Astrocyte of the spinal cord (primary cell): Measurements from ENCODE around the gene POMT1.

Experiments
- DNase-seq: peaks from one replicate; pipeline ENCODE4 v3.0.0; 2011; ENCODE audit warnings: low read depth, low spot score
- H3K4me3 ChIP-seq: 2 replicates; pipeline ENCODE4 v1.5.1; 2011; ENCODE audit warnings: low read depth, mild to moderate bottlenecking, low read length, moderate library complexity
- in situ Hi-C: cut with HindIII; loops from 2 replicates; pipeline ENCODE4 v1.10.0; 2017; ENCODE audit warnings: low sequenced_read_pairs
- TF ChIP-seq, protein P1 (sequence below): IDR thresholded peaks from 2 replicates; pipeline ENCODE4 v1.5.1; 2012; ENCODE audit warnings: low read depth, mild to moderate bottlenecking, low read length, inconsistent platforms

The POMT1 gene

DNA sequence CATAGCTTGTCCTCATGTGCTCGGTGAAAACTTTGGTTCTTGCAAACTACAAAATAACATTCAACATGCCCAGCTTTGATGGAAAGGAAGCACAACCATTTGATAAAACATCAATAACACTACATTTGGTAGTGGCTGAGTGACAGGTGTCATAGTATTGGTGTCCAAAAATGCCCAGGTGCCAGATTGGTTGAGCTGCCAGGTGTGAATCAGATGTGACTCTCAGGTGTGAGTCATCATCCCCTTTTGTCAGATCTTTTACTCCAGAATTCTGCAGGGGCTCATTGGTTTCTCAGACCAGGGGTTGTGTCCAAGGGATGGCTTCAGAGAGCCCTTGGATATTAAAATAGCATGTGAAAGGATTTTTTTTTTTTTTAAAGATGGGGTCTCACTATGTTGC is 22.5 kb upstream of the POMT1 start:
- no peak for DNase-seq
- H3K4me3 ChIP-seq = no peak overlapping the region
- TF ChIP-seq, protein P1, sequence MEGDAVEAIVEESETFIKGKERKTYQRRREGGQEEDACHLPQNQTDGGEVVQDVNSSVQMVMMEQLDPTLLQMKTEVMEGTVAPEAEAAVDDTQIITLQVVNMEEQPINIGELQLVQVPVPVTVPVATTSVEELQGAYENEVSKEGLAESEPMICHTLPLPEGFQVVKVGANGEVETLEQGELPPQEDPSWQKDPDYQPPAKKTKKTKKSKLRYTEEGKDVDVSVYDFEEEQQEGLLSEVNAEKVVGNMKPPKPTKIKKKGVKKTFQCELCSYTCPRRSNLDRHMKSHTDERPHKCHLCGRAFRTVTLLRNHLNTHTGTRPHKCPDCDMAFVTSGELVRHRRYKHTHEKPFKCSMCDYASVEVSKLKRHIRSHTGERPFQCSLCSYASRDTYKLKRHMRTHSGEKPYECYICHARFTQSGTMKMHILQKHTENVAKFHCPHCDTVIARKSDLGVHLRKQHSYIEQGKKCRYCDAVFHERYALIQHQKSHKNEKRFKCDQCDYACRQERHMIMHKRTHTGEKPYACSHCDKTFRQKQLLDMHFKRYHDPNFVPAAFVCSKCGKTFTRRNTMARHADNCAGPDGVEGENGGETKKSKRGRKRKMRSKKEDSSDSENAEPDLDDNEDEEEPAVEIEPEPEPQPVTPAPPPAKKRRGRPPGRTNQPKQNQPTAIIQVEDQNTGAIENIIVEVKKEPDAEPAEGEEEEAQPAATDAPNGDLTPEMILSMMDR = no peak
- in situ Hi-C loops = no loop called here

DNA sequence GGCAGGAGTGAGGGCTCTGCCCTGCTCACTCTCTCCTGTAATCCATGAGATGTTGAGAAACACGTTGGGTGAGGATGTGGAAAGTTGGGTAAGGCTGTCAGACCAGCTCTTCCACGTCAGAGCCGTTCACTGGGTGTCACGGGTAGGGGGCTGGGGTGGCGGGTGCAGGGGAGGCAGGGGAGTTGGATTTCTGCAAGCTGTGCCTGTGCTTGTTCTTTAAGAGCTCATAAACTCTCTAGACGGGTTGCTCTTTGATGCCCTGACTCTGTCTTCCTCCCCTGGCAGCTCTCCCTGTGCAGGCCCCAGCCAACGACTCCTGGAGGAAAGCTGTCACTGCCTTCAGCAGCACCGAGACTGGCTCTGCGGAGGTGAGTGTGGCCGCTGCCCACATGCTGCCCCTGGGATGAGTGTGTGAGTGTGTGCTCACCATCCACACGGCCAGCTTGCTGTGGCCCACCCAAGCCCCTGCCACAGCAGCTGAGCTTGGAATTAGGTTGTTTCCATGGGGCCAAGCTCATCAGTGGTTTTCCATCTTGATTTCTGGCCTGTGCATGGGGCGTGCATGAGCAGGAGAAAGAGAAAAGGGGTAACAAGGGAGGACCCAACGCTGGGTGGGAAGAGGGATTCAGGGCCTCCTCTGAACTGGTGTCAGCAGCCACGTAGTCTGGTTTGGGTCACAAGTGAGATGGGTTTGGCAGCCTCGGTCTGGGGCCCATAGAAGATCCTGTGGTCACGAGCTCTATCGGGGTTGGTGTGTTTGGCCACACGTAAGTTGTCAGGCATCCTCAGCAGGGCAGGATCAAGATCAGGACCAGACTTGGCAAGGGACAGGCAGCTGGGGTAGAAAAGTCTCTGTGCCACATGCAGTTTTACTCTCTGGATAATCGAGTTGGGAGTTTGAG is 21.0 kb upstream of the POMT1 start:
- in situ Hi-C loops = no loop called here
- no peak for DNase-seq
- H3K4me3 ChIP-seq = no peak overlapping the region
- TF ChIP-seq, protein P1 = no peak

DNA sequence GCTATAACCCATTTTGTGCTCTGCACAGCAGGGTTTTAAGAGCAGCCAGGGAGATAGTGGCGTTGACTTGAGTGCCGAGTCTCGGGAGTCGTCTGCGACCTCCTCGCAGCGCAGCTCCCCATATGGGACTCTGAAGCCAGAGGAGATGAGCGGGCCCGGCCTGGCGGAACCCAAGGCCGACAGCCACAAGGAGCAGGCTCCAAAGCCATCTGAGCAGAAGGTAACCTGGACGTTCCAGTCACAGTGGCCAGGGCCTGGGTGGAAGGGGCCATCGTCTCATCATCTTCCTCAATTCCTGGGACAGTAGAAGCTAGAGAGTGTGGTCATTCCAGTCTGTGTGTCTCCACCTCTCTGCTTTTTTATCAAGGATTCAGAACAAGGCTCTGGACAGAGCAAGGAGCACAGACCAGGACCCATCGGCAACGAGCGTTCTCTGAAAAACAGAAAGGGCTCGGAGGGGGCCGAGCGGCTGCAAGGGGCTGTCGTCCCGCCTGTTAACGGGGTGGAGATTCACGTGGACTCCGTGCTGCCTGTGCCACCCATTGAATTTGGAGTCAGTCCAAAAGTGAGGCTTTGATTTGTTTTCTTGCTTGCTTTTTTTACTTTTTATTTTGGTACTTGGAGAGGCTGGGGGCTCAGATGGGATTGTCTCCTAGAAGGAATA is 20.2 kb upstream of the POMT1 start:
- H3K4me3 ChIP-seq = no peak overlapping the region
- in situ Hi-C loops = no loop called here
- TF ChIP-seq, protein P1 = no peak
- DNase-seq = no peak

DNA sequence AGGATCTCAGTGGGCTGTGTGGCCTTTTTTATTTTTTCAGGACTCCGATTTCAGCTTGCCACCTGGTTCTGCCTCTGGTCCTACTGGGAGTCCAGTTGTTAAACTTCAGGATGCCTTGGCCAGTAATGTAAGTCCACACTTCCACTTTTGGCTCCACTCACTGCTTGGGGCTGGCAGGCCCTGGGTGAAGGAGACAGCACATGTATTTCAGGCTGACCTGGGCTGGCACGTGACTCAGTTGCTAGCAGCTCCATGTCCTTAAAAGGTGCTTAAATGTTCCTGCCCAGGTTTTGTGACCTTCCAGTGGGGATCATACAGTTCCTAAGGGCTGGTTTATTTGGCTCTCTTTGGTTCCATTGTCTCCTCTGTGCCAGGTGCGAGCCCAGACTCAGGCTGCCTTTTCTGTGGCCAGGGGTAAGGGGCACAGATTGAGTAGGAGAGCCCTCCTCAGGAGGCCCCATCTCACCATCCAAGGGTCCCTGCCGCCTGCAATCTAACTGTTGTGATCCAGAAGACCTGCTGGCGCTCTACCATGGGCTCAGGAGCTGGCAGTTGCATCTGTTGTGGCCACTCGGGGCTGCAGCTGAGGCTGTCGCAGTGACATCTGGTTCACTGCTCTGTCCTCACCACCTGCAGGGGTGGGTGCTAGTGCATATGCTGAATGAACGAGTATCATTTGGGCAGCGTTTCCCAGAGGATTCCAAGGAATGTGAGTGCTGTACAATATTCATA is 19.2 kb upstream of the POMT1 start:
- in situ Hi-C loops = no loop called here
- TF ChIP-seq, protein P1 = no peak
- no peak for DNase-seq
- no peak overlapping the region for H3K4me3 ChIP-seq

DNA sequence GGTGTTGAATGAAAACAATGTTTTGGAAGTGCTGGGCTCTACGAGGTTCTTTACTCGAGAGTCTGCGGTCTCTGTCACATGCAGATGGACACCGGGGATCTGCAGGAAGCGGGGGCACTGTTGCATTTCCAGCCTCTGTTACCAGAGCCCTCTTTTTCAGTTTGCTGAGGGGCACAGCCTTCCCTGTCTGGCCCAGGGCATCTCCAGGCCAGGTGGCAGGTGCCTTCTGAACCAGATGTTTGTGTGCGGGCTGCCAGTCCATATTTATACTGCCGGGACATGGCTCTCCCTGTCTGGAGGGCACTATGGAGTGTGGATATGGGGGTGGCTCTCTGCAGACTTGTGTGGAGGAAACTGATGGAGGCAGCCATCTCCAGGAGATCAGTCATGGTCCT is 18.7 kb upstream of the POMT1 start:
- DNase-seq = no peak
- TF ChIP-seq, protein P1 = no peak
- in situ Hi-C loops = no loop called here
- no peak overlapping the region for H3K4me3 ChIP-seq

DNA sequence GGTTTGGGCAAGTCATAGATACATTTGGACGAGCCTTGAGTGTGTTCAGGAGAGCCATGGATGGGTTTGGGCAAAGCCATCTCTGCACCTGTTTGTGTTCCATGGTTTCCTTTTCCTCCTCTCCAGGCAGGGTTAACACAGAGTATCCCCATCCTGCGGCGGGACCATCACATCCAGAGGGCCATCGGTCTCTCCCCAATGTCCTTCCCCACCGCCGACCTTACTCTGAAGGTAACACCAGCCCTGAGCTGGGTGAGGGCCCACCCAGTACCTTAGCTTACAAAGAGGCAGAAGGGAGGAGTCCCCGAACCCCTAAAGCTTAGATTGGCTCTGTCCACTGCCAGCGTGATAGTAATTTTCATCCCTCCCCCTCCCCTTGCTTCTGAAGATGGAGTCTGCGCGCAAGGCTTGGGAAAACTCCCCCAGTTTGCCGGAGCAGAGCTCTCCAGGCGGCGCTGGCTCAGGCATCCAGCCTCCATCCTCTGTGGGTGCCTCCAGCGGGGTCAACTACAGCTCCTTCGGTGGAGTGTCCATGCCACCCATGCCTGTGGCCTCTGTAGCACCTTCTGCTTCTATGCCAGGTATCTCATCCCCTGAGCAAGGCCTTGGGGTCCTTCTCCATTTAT is 18.0 kb upstream of the POMT1 start:
- H3K4me3 ChIP-seq = no peak overlapping the region
- no peak for DNase-seq
- TF ChIP-seq, protein P1 = no peak
- in situ Hi-C loops = no loop called here
